SK-N-SH (cell line): ENCODE results near the gene C13orf46. TPM values are rescaled to one million over a fixed set of nuclear protein-coding genes. Genes with fewer than 3 reads are reported as not detected.

Experiments used
- CTCF ChIA-PET: fragments of 300-600, 350-600 bp; formaldehyde crosslinking; extraction: SDS; loops from one replicate; lab custom pipeline; 2021; lab: Yijun Ruan, JAX
- POLR2A ChIA-PET: fragments of 350-600 bp; sonication (Branson Sonifier 250); formaldehyde crosslinking; extraction: SDS; loops from one replicate; lab custom pipeline; 2020; ENCODE audit warnings: antibody characterized with exemption, inconsistent platforms; lab: Yijun Ruan, JAX
- DNase-seq: peaks from one replicate; pipeline ENCODE4 v3.0.0; 2012
- H2AFZ ChIP-seq: fragments of 200-600 bp; sonication (generic); 2 replicates; pipeline ENCODE4 v1.8.1; 2016; ENCODE audit warnings: antibody characterized with exemption, mild to moderate bottlenecking, low read depth
- H3F3A ChIP-seq: fragments of 200-600 bp; sonication (generic); replicated peaks from 2 replicates; pipeline ENCODE3; 2016; ENCODE audit warnings: antibody characterized with exemption, mild to moderate bottlenecking; ENCODE audit not compliant: insufficient read depth
- H3K27ac ChIP-seq, 2 experiments: fragments of 200-500 bp in 1 of 2; fragments of 200-600 bp in 1 of 2; sonication (Bioruptor generic) in 1 of 2; sonication (generic), shearing (Covaris generic) in 1 of 2; 2 replicates each; pipeline versions ENCODE4 v1.5.1 to v1.6.1; 2014 to 2016; ENCODE audit warnings: low read depth in 2 of 2, inconsistent platforms in 1 of 2, low read length in 1 of 2, mild to moderate bottlenecking in 1 of 2, mixed read lengths in 1 of 2
- H3K27me3 ChIP-seq: fragments of 200-600 bp; sonication (generic), shearing (Covaris generic); 2 replicates; pipeline ENCODE4 v1.6.1; 2016; ENCODE audit warnings: mixed run types; ENCODE audit not compliant: insufficient read depth
- H3K36me3 ChIP-seq, 2 experiments: fragments of 200-500 bp in 1 of 2; fragments of 200-600 bp in 1 of 2; sonication (Bioruptor generic) in 1 of 2; sonication (generic) in 1 of 2; replicated peaks in 1 of 2; 2 replicates each; pipeline versions ENCODE3 to v1.5.1; 2014 to 2016; ENCODE audit warnings: low read length in 1 of 2, mild to moderate bottlenecking in 1 of 2; ENCODE audit not compliant: insufficient read depth in 2 of 2, control insufficient read depth in 1 of 2
- H3K4me1 ChIP-seq, 2 experiments: fragments of 200-500 bp in 1 of 2; fragments of 200-600 bp in 1 of 2; sonication (Bioruptor generic) in 1 of 2; sonication (generic), shearing (Covaris generic) in 1 of 2; 2 replicates each; pipeline versions ENCODE4 v1.5.1 to v1.6.1; 2014 to 2016; ENCODE audit warnings: low read depth in 1 of 2, low read length in 1 of 2, mixed run types in 1 of 2; ENCODE audit not compliant: insufficient read depth in 2 of 2, control insufficient read depth in 1 of 2
- H3K4me2 ChIP-seq: fragments of 200-600 bp; sonication (generic), shearing (Covaris generic); 2 replicates; pipeline ENCODE4 v1.6.1; 2017; ENCODE audit warnings: mixed run types
- H3K4me3 ChIP-seq, 2 experiments: fragments of 200-500 bp in 1 of 2; fragments of 200-600 bp in 1 of 2; sonication (Bioruptor generic) in 1 of 2; sonication (generic), shearing (Covaris generic) in 1 of 2; 2 replicates each; pipeline versions ENCODE4 v1.5.1 to v1.8.1; 2014 to 2016; ENCODE audit warnings: low read depth in 2 of 2, inconsistent platforms in 1 of 2, low read length in 1 of 2, mild to moderate bottlenecking in 1 of 2, mixed read lengths in 1 of 2, moderate library complexity in 1 of 2
- H3K79me2 ChIP-seq: fragments of 200-600 bp; sonication (generic); 2 replicates; pipeline ENCODE4 v1.8.1; 2017; ENCODE audit warnings: mild to moderate bottlenecking; ENCODE audit not compliant: insufficient read depth
- H3K9ac ChIP-seq: fragments of 200-600 bp; sonication (generic); 2 replicates; pipeline ENCODE4 v1.6.1; 2017; ENCODE audit warnings: mixed run types
- H3K9me2 ChIP-seq: fragments of 200-600 bp; sonication (generic); 2 replicates; pipeline ENCODE4 v1.6.1; 2017; ENCODE audit warnings: mixed run types
- H3K9me3 ChIP-seq: fragments of 200-600 bp; sonication (generic); 2 replicates; pipeline ENCODE4 v1.6.1; 2017; ENCODE audit warnings: mixed run types, mild to moderate bottlenecking, moderate library complexity
- H4K20me1 ChIP-seq: fragments of 200-600 bp; sonication (generic); 2 replicates; pipeline ENCODE4 v1.6.1; 2017; ENCODE audit warnings: mild to moderate bottlenecking, mixed run types; ENCODE audit not compliant: insufficient read depth
- MAX ChIP-seq: IDR thresholded peaks from 2 replicates; pipeline ENCODE4 v1.4.0; 2012; ENCODE audit warnings: low read depth
- REST ChIP-seq: IDR thresholded peaks from 2 replicates; pipeline ENCODE4 v1.6.1; 2012; ENCODE audit warnings: mild to moderate bottlenecking, low read depth, low read length, moderate library complexity
- SMC3 ChIP-seq: IDR thresholded peaks from 2 replicates; pipeline ENCODE4 v1.6.1; 2012; ENCODE audit warnings: low read depth, low read length, improper control_type of control experiment
- WGBS: methylation state at CpG from one replicate; pipeline ENCODE4 v1.1.6; 2017; ENCODE audit warnings: low lambda C conversion rate; 5-methylcytosine and 5-hydroxymethylcytosine counted together
- polyA plus RNA-seq, 3 experiments: library from polyadenylated mRNA; depleted of rRNA; stranded (reverse); fragments of >200 nt; gene quantifications; 2 replicates each; pipeline ENCODE4 v1.2.3, GENCODE V29; 2012
- TF ChIP-seq, protein P1 (sequence below): IDR thresholded peaks from 2 replicates; pipeline ENCODE4; 2012

C13orf46 gene
- polyA plus RNA-seq, 1 of the 3 experiments (the other 2 are of a cell fraction) = 1.7 TPM

- H3K36me3 ChIP-seq = peaks cover 13 to 38% of the 10 kb centered on the region in 2 experiments
These were observed 23.3 kb upstream of the C13orf46 start for GRCh38 chr13:113996912-113997745.

More at GRCh38 chr13:113996912-113997745, 23.3 kb upstream of the C13orf46 start:
- Histone ChIP-seq H3K9me3 (no peaks in the 10 kb centered on the region), H3K9ac (no peak overlapping the region), H3K27me3 (no peaks in the 10 kb centered on the region), H3K4me2 (no peak overlapping the region), H3K27ac (no peak overlapping the region), H4K20me1 (no peaks in the 10 kb centered on the region), H3K9me2 (no peaks in the 10 kb centered on the region), H2AFZ (no peak overlapping the region), H3F3A (no peaks in the 10 kb centered on the region), H3K4me3 (no peak overlapping the region), H3K79me2 (no peaks in the 10 kb centered on the region), H3K4me1 (peaks cover 0 to 9% of the 10 kb centered on the region in 2 experiments; a peak in 1 of 4 replicates)
- no peak for DNase-seq
- WGBS = 88% methylated on average over 10 of the region's 13 CpGs
- POLR2A ChIA-PET = no interaction called here
- CTCF ChIA-PET = interaction anchor here (1.0 kb wide), 2 partner anchors 177 to 181 kb away, joined by 3 read pairs; no protein-coding TSS in a partner anchor
- TF ChIP-seq, protein P1, sequence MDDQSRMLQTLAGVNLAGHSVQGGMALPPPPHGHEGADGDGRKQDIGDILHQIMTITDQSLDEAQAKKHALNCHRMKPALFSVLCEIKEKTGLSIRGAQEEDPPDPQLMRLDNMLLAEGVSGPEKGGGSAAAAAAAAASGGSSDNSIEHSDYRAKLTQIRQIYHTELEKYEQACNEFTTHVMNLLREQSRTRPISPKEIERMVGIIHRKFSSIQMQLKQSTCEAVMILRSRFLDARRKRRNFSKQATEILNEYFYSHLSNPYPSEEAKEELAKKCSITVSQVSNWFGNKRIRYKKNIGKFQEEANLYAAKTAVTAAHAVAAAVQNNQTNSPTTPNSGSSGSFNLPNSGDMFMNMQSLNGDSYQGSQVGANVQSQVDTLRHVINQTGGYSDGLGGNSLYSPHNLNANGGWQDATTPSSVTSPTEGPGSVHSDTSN = no peak
- TF ChIP-seq SMC3 (no peak), REST (no peak), MAX (no peak)
